Activated naive CD4-positive, alpha-beta T cell treated with anti-CD3 and anti-CD28 coated beads, Interleukin-2, amount 50 U/mL, for 72 hours (primary cell): ENCODE results near the gene SLMAP. TPM values are rescaled to one million over a fixed set of nuclear protein-coding genes. Genes with fewer than 3 reads are reported as not detected.

Experiments
- ATAC-seq, 2 donors: fragments of 150-1000 bp; cut with Tn5 transposase; 2 replicates each; pipeline ENCODE4 v1.10.0; 2021; ENCODE audit warnings: mild to moderate bottlenecking in 2 of 2, moderate library complexity in 2 of 2
- DNase-seq, 2 donors: peaks; one replicate each; pipeline ENCODE4 v3.0.0; 2021 to 2022; ENCODE audit warnings: low spot score in 2 of 2
- H3K27ac Mint-ChIP-seq, 2 donors: one replicate each; pipeline ENCODE4 v1.8.0; 2022; ENCODE audit warnings: mild to moderate bottlenecking in 2 of 2, mixed read lengths in 2 of 2
- H3K36me3 Mint-ChIP-seq, 2 donors: one replicate each; pipeline ENCODE4 v1.8.0; 2022; ENCODE audit warnings: mixed read lengths in 2 of 2
- H3K9me3 Mint-ChIP-seq, 2 donors: one replicate each; pipeline ENCODE4 v1.8.0; 2022; ENCODE audit warnings: mixed read lengths in 2 of 2
- total RNA-seq, 2 donors: library from RNA; stranded (reverse); gene quantifications; one replicate each; pipeline ENCODE4 v1.2.3, GENCODE V29; 2022

SLMAP gene
- total RNA-seq, 2 donors from 2014 or later: 44.1 to 44.8 TPM

GRCh38 chr3:57778494-57778893 is 22.4 kb downstream of the SLMAP start:
- DNase-seq (no peak), ATAC-seq (no peak)
- H3K27ac Mint-ChIP-seq: no peak overlapping the region
- peaks cover 7 to 26% of the 10 kb centered on the region in 2 donors for H3K36me3 Mint-ChIP-seq
- H3K9me3 Mint-ChIP-seq: no peaks in the 10 kb centered on the region

GRCh38 chr3:57779666-57780065 is 23.6 kb downstream of the SLMAP start:
- DNase-seq (no peak), ATAC-seq (no peak)
- Mint-ChIP-seq H3K27ac (no peak overlapping the region), H3K36me3 (peaks cover 7 to 27% of the 10 kb centered on the region in 2 donors), H3K9me3 (no peaks in the 10 kb centered on the region)

GRCh38 chr3:57783186-57784088 is 27.3 kb downstream of the SLMAP start:
- Mint-ChIP-seq H3K9me3 (no peaks in the 10 kb centered on the region), H3K36me3 (peaks cover 7 to 26% of the 10 kb centered on the region in 2 donors), H3K27ac (no peak overlapping the region)
- no peak for ATAC-seq
- no peak for DNase-seq

- Mint-ChIP-seq H3K27ac (peak overlapping the region in 1 of 2 donors; percentile 70), H3K9me3 (no peaks in the 10 kb centered on the region), H3K36me3 (peaks cover 7 to 21% of the 10 kb centered on the region in 2 donors)
- ATAC-seq (no peak), DNase-seq (no peak)
These were observed 28.1 kb downstream of the SLMAP start for GRCh38 chr3:57784089-57784735.

GRCh38 chr3:57785446-57785845 is 29.3 kb downstream of the SLMAP start:
- no peak for ATAC-seq
- Mint-ChIP-seq H3K9me3 (no peaks in the 10 kb centered on the region), H3K36me3 (peaks cover 7 to 21% of the 10 kb centered on the region in 2 donors), H3K27ac (no peak overlapping the region)
- no peak for DNase-seq

- ATAC-seq (peak; percentile 96 to 97), DNase-seq (no peak)
- Mint-ChIP-seq H3K9me3 (no peaks in the 10 kb centered on the region), H3K27ac (no peak overlapping the region), H3K36me3 (peaks cover 0 to 5% of the 10 kb centered on the region in 2 donors)
These were observed 31.9 kb downstream of the SLMAP start for GRCh38 chr3:57787867-57788623.

GRCh38 chr3:57788624-57789018 is 32.5 kb downstream of the SLMAP start:
- Mint-ChIP-seq H3K27ac (no peak overlapping the region), H3K36me3 (no peaks in the 10 kb centered on the region), H3K9me3 (no peaks in the 10 kb centered on the region)
- DNase-seq (no peak), ATAC-seq (no peak)

- DNase-seq (no peak), ATAC-seq (no peak)
- Mint-ChIP-seq H3K27ac (no peak overlapping the region), H3K9me3 (no peaks in the 10 kb centered on the region), H3K36me3 (no peaks in the 10 kb centered on the region)
These were observed 35.1 kb downstream of the SLMAP start for GRCh38 chr3:57791245-57791644.

- Mint-ChIP-seq H3K36me3 (no peaks in the 10 kb centered on the region), H3K9me3 (no peaks in the 10 kb centered on the region), H3K27ac (no peak overlapping the region)
- ATAC-seq (no peak), DNase-seq (no peak)
These were observed 36.1 kb downstream of the SLMAP start for GRCh38 chr3:57792198-57792597.

GRCh38 chr3:57793737-57794187 is 37.7 kb downstream of the SLMAP start:
- H3K9me3 Mint-ChIP-seq: no peaks in the 10 kb centered on the region
- H3K36me3 Mint-ChIP-seq: no peaks in the 10 kb centered on the region
- peak; percentile 28 to 83 for ATAC-seq
- DNase-seq: no peak
- H3K27ac Mint-ChIP-seq: no peak overlapping the region

- ATAC-seq (no peak), DNase-seq (no peak)
- Mint-ChIP-seq H3K9me3 (no peaks in the 10 kb centered on the region), H3K27ac (no peak overlapping the region), H3K36me3 (no peaks in the 10 kb centered on the region)
These were observed 38.4 kb downstream of the SLMAP start for GRCh38 chr3:57794501-57794900.

GRCh38 chr3:57794951-57795350 is 38.8 kb downstream of the SLMAP start:
- no peaks in the 10 kb centered on the region for H3K36me3 Mint-ChIP-seq
- DNase-seq: no peak
- H3K9me3 Mint-ChIP-seq: no peaks in the 10 kb centered on the region
- no peak for ATAC-seq
- H3K27ac Mint-ChIP-seq: no peak overlapping the region

- Mint-ChIP-seq H3K27ac (no peak overlapping the region), H3K9me3 (no peaks in the 10 kb centered on the region), H3K36me3 (no peaks in the 10 kb centered on the region)
- no peak for DNase-seq
- ATAC-seq: no peak
These were observed 40.2 kb downstream of the SLMAP start for GRCh38 chr3:57796261-57796660.

- no peak for DNase-seq
- ATAC-seq: no peak
- Mint-ChIP-seq H3K36me3 (no peaks in the 10 kb centered on the region), H3K27ac (peak overlapping the region in 1 of 2 donors; percentile 10), H3K9me3 (no peaks in the 10 kb centered on the region)
These were observed 41.8 kb downstream of the SLMAP start for GRCh38 chr3:57797701-57798487.

GRCh38 chr3:57803647-57804081 is 47.6 kb downstream of the SLMAP start:
- ATAC-seq (peak; percentile 51 to 75), DNase-seq (no peak)
- no peaks in the 10 kb centered on the region for H3K36me3 Mint-ChIP-seq
- no peaks in the 10 kb centered on the region for H3K9me3 Mint-ChIP-seq
- peak overlapping the region; percentile 22 to 87 for H3K27ac Mint-ChIP-seq

- DNase-seq (no peak), ATAC-seq (peak; percentile 10 to 11)
- Mint-ChIP-seq H3K27ac (peak overlapping the region; percentile 25 to 76), H3K36me3 (no peaks in the 10 kb centered on the region), H3K9me3 (no peaks in the 10 kb centered on the region)
These were observed 49.2 kb downstream of the SLMAP start for GRCh38 chr3:57805266-57805665.
